ENCODE measurements around the gene AKR1C1. TPM values are rescaled to one million over a fixed set of nuclear protein-coding genes. Genes with fewer than 3 reads are reported as not detected.
A peak's percentile ranks its signal among the peaks of the same experiment; 100 is the strongest.
"Not testable (repeated sequence)": the region's sequence is repeated elsewhere in the genome, so short reads cannot be mapped to it uniquely, and the experiment has no call there.

Gene AKR1C1
- total RNA-seq, 1 experiment from 2014 or later: 10.2 TPM

- no peak for TF ChIP-seq CTCF (IDR thresholded peaks at IDR 0.05; ENCODE audit: unreplicated experiment)
- DNase-seq: peak; percentile 35
- no peak overlapping the region for H3K27ac Mint-ChIP-seq (ENCODE audit: unreplicated experiment)
- no peaks in the 10 kb centered on the region for H3K27me3 Mint-ChIP-seq (ENCODE audit: unreplicated experiment)
- H3K9me3 Mint-ChIP-seq (ENCODE audit: low read depth, unreplicated experiment): no peaks in the 10 kb centered on the region
- H3K4me3 Mint-ChIP-seq (ENCODE audit: low read depth, unreplicated experiment): no peak overlapping the region
- peaks cover 55% of the 10 kb centered on the region for H3K4me1 Mint-ChIP-seq (ENCODE audit: low read depth, unreplicated experiment)
- intact Hi-C loops (cut with micrococcal nuclease; ENCODE audit: unreplicated experiment): loop anchor here (1.0 to 5.0 kb wide), 2 partner anchors 268 to 417 kb away; no protein-coding TSS in a partner anchor
- H3K36me3 Mint-ChIP-seq (ENCODE audit: insufficient read depth, unreplicated experiment): no peaks in the 10 kb centered on the region
- no TSS peak for BruUV-seq (replicated peaks)
- CTCF ChIA-PET: no interaction called here
These were observed 51.7 kb downstream of the AKR1C1 start for GRCh38 chr10:5014936-5015335.

DNA sequence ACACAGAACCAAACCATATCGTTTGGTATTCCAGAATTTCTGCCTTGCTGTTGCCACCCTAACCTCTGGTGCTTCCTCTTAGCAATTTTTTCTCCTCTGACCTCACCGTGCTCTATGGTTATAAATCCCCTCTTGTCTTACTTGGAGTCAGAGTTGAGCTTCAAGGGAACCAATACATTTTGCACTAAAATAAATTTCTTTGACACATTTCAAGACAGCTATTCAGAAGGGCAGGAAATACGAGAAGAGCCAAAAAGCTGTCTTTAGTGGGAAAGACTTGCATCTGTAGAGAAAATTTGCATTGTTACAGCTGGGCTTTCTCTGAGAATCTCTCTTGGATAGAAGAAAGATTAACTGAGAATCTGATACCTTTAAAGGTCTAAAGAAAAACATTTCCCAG is 54.9 kb downstream of the AKR1C1 start:
- intact Hi-C loops (cut with micrococcal nuclease; ENCODE audit: unreplicated experiment): loop anchor here (5.0 kb wide), 1 partner anchor 414 kb away; no protein-coding TSS in a partner anchor
- TF ChIP-seq CTCF (IDR thresholded peaks at IDR 0.05; ENCODE audit: unreplicated experiment): no peak
- Mint-ChIP-seq H3K4me1 (ENCODE audit: low read depth, unreplicated experiment) (peaks cover 87% of the 10 kb centered on the region), H3K9me3 (ENCODE audit: low read depth, unreplicated experiment) (peaks cover 2% of the 10 kb centered on the region), H3K27ac (ENCODE audit: unreplicated experiment) (peak overlapping the region; percentile 90), H3K27me3 (ENCODE audit: unreplicated experiment) (no peaks in the 10 kb centered on the region), H3K36me3 (ENCODE audit: insufficient read depth, unreplicated experiment) (no peaks in the 10 kb centered on the region), H3K4me3 (ENCODE audit: low read depth, unreplicated experiment) (no peak overlapping the region)
- CTCF ChIA-PET: no interaction called here
- DNase-seq: no peak
- BruUV-seq (replicated peaks): no TSS peak

- Mint-ChIP-seq H3K4me1 (ENCODE audit: low read depth, unreplicated experiment) (peaks cover 84% of the 10 kb centered on the region), H3K27ac (ENCODE audit: unreplicated experiment) (peak overlapping the region; percentile 90)
- DNase-seq: peak; percentile 53
- H3K36me3 Mint-ChIP-seq (ENCODE audit: insufficient read depth, unreplicated experiment); CTCF ChIA-PET; H3K9me3 Mint-ChIP-seq (ENCODE audit: low read depth, unreplicated experiment); H3K4me3 Mint-ChIP-seq (ENCODE audit: low read depth, unreplicated experiment); BruUV-seq (replicated peaks); H3K27me3 Mint-ChIP-seq (ENCODE audit: unreplicated experiment): not testable (repeated sequence)
- intact Hi-C loops (cut with micrococcal nuclease; ENCODE audit: unreplicated experiment): loop anchor here (1.0 to 5.0 kb wide), 2 partner anchors 76 to 414 kb away; partner anchors contain the start of gene AKR1C3
These were observed 55.6 kb downstream of the AKR1C1 start for GRCh38 chr10:5018671-5019277.

GRCh38 chr10:5019770-5020612 is 56.8 kb downstream of the AKR1C1 start:
- H3K4me3 Mint-ChIP-seq (ENCODE audit: low read depth, unreplicated experiment); H3K9me3 Mint-ChIP-seq (ENCODE audit: low read depth, unreplicated experiment); BruUV-seq (replicated peaks); CTCF ChIA-PET; H3K36me3 Mint-ChIP-seq (ENCODE audit: insufficient read depth, unreplicated experiment); H3K27me3 Mint-ChIP-seq (ENCODE audit: unreplicated experiment): not testable (repeated sequence)
- intact Hi-C loops (cut with micrococcal nuclease; ENCODE audit: unreplicated experiment): loop anchor here (1.0 to 5.0 kb wide), 2 partner anchors 74 to 412 kb away; partner anchors contain the start of gene AKR1C3
- Mint-ChIP-seq H3K4me1 (ENCODE audit: low read depth, unreplicated experiment) (peaks cover 73% of the 10 kb centered on the region), H3K27ac (ENCODE audit: unreplicated experiment) (peak overlapping the region; percentile 90)
- peak; percentile 40 for DNase-seq

DNA sequence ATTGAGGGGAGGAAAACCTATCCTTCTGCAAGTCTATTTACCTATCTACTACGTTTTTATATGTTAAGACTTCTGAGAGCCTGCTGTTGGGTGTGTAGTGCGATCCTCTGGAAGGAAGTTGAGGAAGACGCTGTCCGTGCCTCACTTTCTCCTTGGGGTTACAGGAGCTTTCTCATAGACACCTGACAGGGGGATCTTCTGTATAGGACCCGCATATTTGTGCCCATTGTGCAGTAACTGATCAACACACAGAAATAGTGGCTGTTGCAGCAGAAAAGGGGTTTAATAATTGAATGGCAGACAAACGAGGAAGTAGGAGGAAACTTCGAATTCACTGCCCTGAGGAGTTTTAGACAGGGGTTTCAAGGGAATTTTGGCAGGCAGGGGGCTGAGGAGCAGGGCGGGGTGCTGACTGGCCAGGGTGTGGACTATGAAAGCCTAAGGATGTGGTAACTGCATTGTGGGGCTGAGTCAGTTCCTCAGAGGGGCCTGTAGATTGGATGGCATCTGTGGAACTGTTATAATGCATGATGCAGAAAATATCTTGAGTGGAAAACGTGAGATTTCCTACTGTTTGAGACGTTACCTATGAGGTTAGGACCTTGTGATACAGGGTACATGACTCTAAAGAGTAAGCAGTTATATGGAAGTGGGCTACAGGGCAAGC is 58.5 kb downstream of the AKR1C1 start:
- intact Hi-C loops (cut with micrococcal nuclease; ENCODE audit: unreplicated experiment); CTCF ChIA-PET: not testable (repeated sequence)

More for the DNA sequence above, 58.5 kb downstream of the AKR1C1 start:
- peaks cover 74% of the 10 kb centered on the region for H3K4me1 Mint-ChIP-seq (ENCODE audit: low read depth, unreplicated experiment)
- H3K36me3 Mint-ChIP-seq (ENCODE audit: insufficient read depth, unreplicated experiment); DNase-seq; H3K4me3 Mint-ChIP-seq (ENCODE audit: low read depth, unreplicated experiment); H3K27me3 Mint-ChIP-seq (ENCODE audit: unreplicated experiment); BruUV-seq (replicated peaks); H3K9me3 Mint-ChIP-seq (ENCODE audit: low read depth, unreplicated experiment); H3K27ac Mint-ChIP-seq (ENCODE audit: unreplicated experiment): not testable (repeated sequence)
